IPS-20b (cell line): ENCODE data around the gene MBTPS1.

Source experiments
- H3K27ac ChIP-seq: one replicate; pipeline ENCODE4 v1.5.1; 2013; ENCODE audit warnings: low read length
- H3K27me3 ChIP-seq: 2 replicates; pipeline ENCODE4 v1.6.1; 2013; ENCODE audit warnings: mild to moderate bottlenecking, low read length, inconsistent platforms; ENCODE audit not compliant: insufficient read depth
- H3K36me3 ChIP-seq: 2 replicates; pipeline ENCODE4 v1.6.1; 2013; ENCODE audit warnings: low read depth, mild to moderate bottlenecking, inconsistent platforms, low read length, moderate library complexity; ENCODE audit not compliant: insufficient read depth
- H3K4me1 ChIP-seq: 2 replicates; pipeline ENCODE4 v1.6.1; 2013; ENCODE audit warnings: mild to moderate bottlenecking, control low read depth, inconsistent platforms, low read length, moderate library complexity; ENCODE audit not compliant: insufficient read depth
- H3K4me3 ChIP-seq: 2 replicates; pipeline ENCODE4 v1.5.1; 2013; ENCODE audit warnings: mild to moderate bottlenecking, low read length, inconsistent platforms
- H3K9ac ChIP-seq: 2 replicates; pipeline ENCODE4 v1.6.1; 2013; ENCODE audit warnings: low read depth, mild to moderate bottlenecking, inconsistent platforms, low read length, moderate library complexity
- H3K9me3 ChIP-seq: 2 replicates; pipeline ENCODE4 v1.6.1; 2013; ENCODE audit warnings: mild to moderate bottlenecking, low read depth, low read length, inconsistent platforms; ENCODE audit not compliant: insufficient read depth

MBTPS1 gene

DNA sequence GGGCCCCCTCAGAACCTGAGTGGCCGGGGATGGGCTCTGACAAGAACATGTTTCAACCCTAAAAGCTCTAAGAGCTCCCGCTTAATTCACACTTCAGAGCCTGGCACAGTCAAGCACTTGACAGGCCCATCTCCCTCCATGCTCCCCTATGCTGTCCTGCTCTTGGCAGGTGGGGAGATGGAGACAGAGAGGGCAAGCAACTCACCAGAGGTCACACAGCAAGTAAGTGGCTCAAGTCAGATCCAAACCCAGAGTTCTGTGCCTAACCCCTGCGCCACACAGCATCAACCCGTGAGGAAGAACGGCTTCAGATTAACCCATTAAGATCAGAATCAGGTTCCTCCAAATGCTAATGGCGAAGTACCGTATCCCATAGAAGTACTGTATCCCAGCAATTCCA is 112.3 kb downstream of the MBTPS1 start:
- H3K27ac ChIP-seq = no peak overlapping the region
- no peaks in the 10 kb centered on the region for H3K36me3 ChIP-seq
- H3K4me1 ChIP-seq = no peaks in the 10 kb centered on the region
- H3K27me3 ChIP-seq = no peaks in the 10 kb centered on the region
- no peaks in the 10 kb centered on the region for H3K9me3 ChIP-seq
- no peak overlapping the region for H3K9ac ChIP-seq
- H3K4me3 ChIP-seq = no peak overlapping the region
